Neural progenitor cell (in vitro differentiated cells): ENCODE data around the gene NUTM2A.
"Not testable (repeated sequence)": the region's sequence is repeated elsewhere in the genome, so short reads cannot be mapped to it uniquely, and the experiment has no call there.

Experiments
- CTCF ChIP-seq: fragments of 200-600 bp; sonication (generic); IDR thresholded peaks from 2 replicates; pipeline ENCODE4 v1.5.1; 2017; ENCODE audit warnings: antibody characterized with exemption, mild to moderate bottlenecking
- EZH2 ChIP-seq: fragments of 200-600 bp; sonication (generic); IDR thresholded peaks from 2 replicates; pipeline ENCODE4 v1.6.1; 2017; ENCODE audit warnings: antibody characterized with exemption, mild to moderate bottlenecking, moderate library complexity

GRCh38 chr10:87184421-87184820, 40.8 kb upstream of the NUTM2A start:
- TF ChIP-seq CTCF, EZH2: not testable (repeated sequence)
